ENCODE measurements around the gene SNCAIP.

The SNCAIP gene

DNA sequence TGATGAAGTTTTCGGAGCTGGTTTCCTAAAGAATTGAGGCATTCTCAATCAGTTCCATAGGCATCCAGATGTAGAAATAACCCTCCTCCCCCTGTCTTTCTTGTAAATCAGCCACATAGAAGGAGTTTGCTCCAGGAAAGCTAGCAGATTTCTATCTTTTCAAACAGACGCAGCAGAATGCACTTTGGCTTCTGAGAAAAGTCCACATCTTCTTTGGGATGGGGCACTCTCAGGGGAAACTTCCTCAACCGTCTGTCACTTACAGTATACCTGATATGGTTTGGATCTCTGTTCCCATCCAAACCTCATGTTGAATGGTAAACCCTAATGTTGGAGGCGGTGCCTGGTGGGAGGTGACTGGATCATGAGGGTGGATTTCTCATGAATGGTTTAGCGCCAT, 94.1 kb downstream of the SNCAIP start:
- TF ChIP-seq, protein P1, sequence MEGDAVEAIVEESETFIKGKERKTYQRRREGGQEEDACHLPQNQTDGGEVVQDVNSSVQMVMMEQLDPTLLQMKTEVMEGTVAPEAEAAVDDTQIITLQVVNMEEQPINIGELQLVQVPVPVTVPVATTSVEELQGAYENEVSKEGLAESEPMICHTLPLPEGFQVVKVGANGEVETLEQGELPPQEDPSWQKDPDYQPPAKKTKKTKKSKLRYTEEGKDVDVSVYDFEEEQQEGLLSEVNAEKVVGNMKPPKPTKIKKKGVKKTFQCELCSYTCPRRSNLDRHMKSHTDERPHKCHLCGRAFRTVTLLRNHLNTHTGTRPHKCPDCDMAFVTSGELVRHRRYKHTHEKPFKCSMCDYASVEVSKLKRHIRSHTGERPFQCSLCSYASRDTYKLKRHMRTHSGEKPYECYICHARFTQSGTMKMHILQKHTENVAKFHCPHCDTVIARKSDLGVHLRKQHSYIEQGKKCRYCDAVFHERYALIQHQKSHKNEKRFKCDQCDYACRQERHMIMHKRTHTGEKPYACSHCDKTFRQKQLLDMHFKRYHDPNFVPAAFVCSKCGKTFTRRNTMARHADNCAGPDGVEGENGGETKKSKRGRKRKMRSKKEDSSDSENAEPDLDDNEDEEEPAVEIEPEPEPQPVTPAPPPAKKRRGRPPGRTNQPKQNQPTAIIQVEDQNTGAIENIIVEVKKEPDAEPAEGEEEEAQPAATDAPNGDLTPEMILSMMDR (IDR thresholded peaks at IDR 0.05; ENCODE audit: insufficient read depth, low read length): no peak
- TF ChIP-seq GABPA (IDR thresholded peaks at IDR 0.05; ENCODE audit: low read depth) (no peak), SPI1 (IDR thresholded peaks at IDR 0.05; ENCODE audit: borderline replicate concordance, low read depth) (no peak), POLR2AphosphoS5 (IDR thresholded peaks at IDR 0.05; ENCODE audit: low read depth) (no peak), REST (IDR thresholded peaks at IDR 0.05; ENCODE audit: insufficient replicate concordance, low read depth) (no peak)

DNA sequence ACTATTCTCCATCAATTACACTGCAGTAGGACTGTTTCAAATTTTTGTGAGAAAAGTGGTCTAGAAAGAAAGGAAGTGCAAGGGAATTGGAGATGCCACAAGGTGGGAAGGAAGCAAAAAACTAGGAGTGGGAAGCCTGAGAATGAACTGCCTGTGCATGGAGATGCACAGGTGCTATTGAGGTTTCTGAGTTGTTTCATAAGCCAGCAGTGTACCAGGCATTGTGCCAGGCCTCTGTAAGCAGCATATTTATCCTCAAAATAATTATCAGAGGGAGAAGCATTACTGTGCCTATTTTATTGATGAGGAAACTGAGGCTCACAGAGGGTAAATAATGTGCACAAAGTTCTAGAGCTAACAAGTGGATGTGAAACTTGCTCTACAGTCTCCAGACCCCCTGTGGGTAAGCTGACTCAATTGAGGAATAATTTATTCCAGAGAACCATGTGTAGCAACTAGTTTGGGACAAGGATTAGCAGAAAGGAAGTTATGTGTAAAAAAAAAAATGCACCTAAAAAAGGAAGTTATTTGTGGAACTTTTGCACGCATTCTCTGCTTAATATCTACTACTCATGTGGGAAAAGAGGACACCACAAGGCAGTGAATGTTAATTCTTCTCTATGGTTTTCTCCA, 96.7 kb downstream of the SNCAIP start:
- Histone ChIP-seq H3K27ac (replicated peaks) (no peak overlapping the region), H3K27me3 (ENCODE audit: insufficient read depth, poor library complexity, severe bottlenecking) (no peaks in the 10 kb centered on the region), H3K4me3 (replicated peaks; ENCODE audit: insufficient read depth, low read length) (no peak overlapping the region)
- TF ChIP-seq, protein P1 (IDR thresholded peaks at IDR 0.05; ENCODE audit: insufficient read depth, low read length): no peak
- no peak for TF ChIP-seq POLR2AphosphoS5 (IDR thresholded peaks at IDR 0.05; ENCODE audit: low read depth)
- no peak for TF ChIP-seq REST (IDR thresholded peaks at IDR 0.05; ENCODE audit: insufficient replicate concordance, low read depth)
- DNase-seq (ENCODE audit: low read depth in 1 of 2, low spot score in 1 of 2): no peak

More for the DNA sequence above, 94.1 kb downstream of the SNCAIP start:
- no peak for DNase-seq (ENCODE audit: low read depth in 1 of 2, low spot score in 1 of 2)
- Histone ChIP-seq H3K27ac (replicated peaks) (no peak overlapping the region), H3K27me3 (ENCODE audit: insufficient read depth, poor library complexity, severe bottlenecking) (no peaks in the 10 kb centered on the region), H3K4me3 (replicated peaks; ENCODE audit: insufficient read depth, low read length) (no peak overlapping the region)

DNA sequence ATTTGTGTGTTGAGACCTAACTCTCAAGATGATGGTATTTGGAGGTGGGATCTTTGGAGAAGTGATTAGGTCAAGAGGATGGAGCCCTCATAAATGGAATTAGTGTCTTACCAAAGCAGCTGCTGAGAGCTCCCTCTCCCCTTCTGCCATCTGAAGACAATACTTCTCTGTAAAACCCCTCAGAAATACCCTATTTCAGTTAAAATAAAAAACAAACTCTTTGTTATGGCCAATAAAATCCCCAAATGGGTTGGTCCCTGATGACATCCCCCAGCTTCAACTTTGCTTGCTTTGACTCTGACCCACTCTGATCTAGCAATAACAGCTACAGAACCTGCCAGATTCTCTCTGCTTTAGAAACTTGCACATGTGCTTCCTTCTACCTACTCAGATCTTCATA, 100.9 kb downstream of the SNCAIP start:
- no peak for TF ChIP-seq SPI1 (IDR thresholded peaks at IDR 0.05; ENCODE audit: borderline replicate concordance, low read depth)
- TF ChIP-seq, protein P1 (IDR thresholded peaks at IDR 0.05; ENCODE audit: insufficient read depth, low read length): no peak
- no peak for TF ChIP-seq GABPA (IDR thresholded peaks at IDR 0.05; ENCODE audit: low read depth)
- TF ChIP-seq REST (IDR thresholded peaks at IDR 0.05; ENCODE audit: insufficient replicate concordance, low read depth): no peak
- no peak for TF ChIP-seq POLR2AphosphoS5 (IDR thresholded peaks at IDR 0.05; ENCODE audit: low read depth)
- no peak overlapping the region for H3K4me3 ChIP-seq (replicated peaks; ENCODE audit: insufficient read depth, low read length)
- H3K27ac ChIP-seq (replicated peaks): no peak overlapping the region
- H3K27me3 ChIP-seq (ENCODE audit: insufficient read depth, poor library complexity, severe bottlenecking): no peaks in the 10 kb centered on the region
- no peak for DNase-seq (ENCODE audit: low read depth in 1 of 2, low spot score in 1 of 2)
